GM18951 (cell line): Measurements from ENCODE around the gene CAMK1D.

Experiments used
- POLR2A ChIP-seq: IDR thresholded peaks from 4 replicates; pipeline ENCODE4 v1.6.1; 2011; ENCODE audit warnings: mild to moderate bottlenecking; ENCODE audit not compliant: insufficient read length, insufficient read depth; ENCODE audit errors: extremely low read depth
- in situ Hi-C: fragments of 300-500 bp; cut with MboI; formaldehyde crosslinking; loops from one replicate; pipeline ENCODE4 v1.12.0; 2022; ENCODE audit warnings: low sequenced_read_pairs, mixed read lengths, inconsistent platforms; ENCODE audit not compliant: unreplicated experiment

The CAMK1D gene

GRCh38 chr10:12367272-12367671 is 17.9 kb downstream of the CAMK1D start:
- in situ Hi-C loops = no loop called here
- no peak for TF ChIP-seq POLR2A

DNA sequence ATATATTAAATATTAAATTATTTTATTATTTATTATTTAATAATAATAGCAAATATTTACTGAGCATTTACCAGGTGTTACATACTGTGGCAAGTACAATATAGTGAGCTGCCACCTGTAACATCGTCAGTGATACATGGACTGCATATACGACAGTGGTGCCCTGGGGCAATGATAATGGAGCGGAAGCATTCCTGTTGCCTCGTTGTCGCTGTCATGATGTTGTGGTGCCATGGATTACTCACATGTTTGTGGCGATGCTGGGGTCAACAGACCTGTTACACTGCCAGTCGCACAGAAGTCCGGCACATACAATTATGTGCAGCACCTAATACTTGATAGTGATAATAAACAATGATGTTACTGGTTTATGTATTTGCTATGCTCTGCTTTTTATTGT is 20.6 kb downstream of the CAMK1D start:
- no peak for TF ChIP-seq POLR2A
- in situ Hi-C loops = no loop called here

- in situ Hi-C loops = no loop called here
- TF ChIP-seq POLR2A = no peak
These were observed 23.5 kb downstream of the CAMK1D start for GRCh38 chr10:12372846-12373245.

DNA sequence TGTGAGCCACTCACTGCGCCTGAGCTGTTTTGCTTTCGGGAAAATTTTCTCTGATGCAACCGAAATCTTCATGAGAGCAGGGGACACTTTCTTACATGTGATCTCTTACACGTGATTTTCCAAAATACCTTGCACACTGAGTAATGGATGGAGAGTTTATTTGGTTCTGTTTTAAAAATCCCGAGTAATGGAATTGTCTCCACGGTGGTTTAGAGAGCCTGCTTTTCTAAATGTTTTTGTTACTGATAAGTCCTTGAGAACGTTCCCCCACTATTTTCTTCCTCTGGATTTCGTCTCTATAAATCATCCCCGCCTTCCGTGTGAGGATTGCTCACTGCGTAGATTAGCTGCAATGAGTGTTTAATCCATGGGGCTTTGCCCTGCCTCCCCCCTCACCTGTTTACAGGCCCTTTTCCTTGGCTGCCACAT is 25.7 kb downstream of the CAMK1D start:
- in situ Hi-C loops = no loop called here
- no peak for TF ChIP-seq POLR2A

DNA sequence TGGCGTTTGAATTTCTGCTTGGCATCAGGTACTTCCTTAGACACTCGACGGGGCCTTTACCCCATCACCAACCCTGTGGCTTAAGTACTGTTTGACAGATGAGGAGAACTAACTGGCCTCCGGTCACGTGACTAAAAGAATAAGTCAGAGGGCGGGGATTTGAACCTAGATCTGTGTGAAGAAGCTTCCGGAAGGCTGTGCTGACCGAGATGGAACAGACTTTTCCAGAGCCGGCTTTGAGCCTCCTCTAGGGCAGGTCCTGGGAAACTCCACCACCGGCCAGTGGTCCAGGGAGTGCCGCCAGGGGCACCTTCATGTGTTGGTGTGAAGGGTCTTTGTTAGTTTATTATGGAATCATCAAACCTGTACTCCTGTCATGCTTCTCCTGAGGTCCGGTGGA is 26.9 kb downstream of the CAMK1D start:
- TF ChIP-seq POLR2A = no peak
- in situ Hi-C loops = no loop called here

- TF ChIP-seq POLR2A = no peak
- in situ Hi-C loops = no loop called here
These were observed 28.4 kb downstream of the CAMK1D start for GRCh38 chr10:12377658-12378290.

GRCh38 chr10:12380999-12381398 is 31.7 kb downstream of the CAMK1D start:
- no peak for TF ChIP-seq POLR2A
- in situ Hi-C loops = no loop called here

DNA sequence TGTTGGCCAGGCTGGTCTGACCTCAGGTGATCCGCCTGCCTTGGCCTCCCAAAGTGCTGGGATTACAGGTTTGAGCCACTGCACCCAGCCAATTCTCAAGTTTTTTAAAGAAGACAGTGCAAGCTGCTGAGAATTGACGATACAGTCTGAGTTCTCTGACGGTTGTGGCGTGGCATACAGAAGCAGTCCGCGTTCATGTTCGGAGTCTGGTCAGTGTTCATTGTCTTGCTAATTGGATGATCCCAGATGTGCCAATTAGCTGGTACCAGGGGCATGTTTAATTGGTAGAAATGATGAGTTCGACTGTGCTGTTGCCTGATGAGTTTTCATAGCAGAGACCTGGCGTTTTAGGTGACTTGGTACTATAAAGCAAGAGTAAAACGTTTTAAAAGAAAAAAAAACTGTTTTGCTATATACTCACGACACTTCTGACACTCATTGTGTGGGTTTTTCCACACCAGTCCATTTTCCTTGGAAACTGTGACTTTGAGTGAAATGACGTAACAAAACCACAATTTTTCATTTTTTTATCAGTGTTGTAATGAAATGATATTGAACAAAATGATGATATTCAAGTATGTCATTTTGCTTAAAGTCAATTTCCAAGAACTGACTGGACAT is 32.3 kb downstream of the CAMK1D start:
- in situ Hi-C loops = no loop called here
- TF ChIP-seq POLR2A = no peak

DNA sequence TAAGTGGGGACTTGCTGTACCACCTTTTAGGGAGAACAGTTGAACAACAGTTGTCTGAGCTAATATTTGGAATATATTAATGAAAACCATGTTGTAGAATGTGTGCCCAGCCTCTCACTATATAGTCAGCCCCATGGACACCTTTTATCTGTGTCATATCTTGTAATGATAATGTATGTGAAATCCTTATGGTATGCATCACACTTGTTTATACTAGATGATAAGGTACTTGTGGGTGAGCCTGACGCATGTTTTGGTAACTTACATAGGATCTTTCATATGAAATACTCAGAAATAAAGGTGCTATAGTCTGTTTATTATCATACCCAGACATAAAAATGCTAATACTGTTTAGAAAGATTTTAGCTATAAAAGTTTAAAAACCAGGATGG is 32.8 kb downstream of the CAMK1D start:
- TF ChIP-seq POLR2A = no peak
- in situ Hi-C loops = no loop called here

DNA sequence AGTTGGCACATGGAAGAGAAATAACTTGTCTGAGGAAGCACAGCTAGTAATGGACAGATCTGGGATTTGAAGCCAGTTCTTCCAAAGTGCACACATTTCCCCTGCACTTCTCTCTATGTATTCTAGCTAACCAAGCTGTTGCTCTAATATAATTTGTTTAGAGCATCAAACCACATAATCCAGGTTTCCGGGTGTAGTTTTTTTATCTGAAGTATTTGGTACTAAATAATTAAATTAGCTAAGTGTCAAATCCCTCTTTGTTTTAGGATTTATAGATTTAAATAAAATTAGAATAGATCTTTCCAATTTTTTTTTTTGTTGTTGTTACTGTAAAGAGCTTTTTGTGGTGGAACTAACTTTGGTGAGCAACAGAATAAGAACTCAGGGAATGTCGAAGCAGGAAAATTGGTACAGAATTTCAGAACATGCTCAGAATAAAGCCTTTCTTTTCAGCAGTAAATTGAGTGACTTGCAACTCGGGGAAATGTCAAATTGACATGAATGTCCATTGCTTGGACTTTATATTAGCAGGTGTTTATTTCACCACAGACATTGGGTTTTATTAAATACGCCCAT is 33.7 kb downstream of the CAMK1D start:
- in situ Hi-C loops = no loop called here
- no peak for TF ChIP-seq POLR2A

- in situ Hi-C loops = no loop called here
- TF ChIP-seq POLR2A = no peak
These were observed 35.6 kb downstream of the CAMK1D start for GRCh38 chr10:12384906-12385305.

DNA sequence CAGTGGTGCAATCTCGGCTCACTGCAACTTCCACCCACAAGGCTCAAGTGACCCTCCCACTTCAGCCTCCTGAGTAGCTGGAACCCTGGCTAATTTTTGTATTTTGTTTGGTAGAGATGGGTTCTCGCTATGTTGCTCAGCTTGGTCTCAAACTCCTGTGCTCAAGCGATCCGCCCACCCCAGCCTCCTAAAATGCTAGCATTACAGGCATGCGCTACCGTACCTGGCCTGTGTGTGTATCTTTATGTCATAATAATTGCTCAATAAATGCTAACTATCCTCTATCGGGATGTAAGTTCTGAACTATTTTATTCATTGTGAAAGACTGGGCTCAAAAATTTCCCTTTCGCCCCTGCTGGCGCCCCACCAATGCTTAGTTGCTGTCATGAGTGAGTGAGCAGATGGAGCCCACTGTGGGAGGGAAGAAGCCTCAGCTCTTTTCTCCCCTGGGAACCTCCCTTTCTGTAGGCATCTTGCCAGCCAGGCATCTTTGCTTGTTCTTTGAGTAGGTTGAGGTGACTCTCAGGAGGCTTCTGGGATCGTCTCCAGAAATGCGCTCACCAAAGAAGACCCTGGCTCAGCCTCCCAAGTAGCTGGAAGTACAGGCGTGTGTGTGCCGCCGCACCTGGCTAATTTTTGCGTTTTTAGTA is 38.3 kb downstream of the CAMK1D start:
- no peak for TF ChIP-seq POLR2A
- in situ Hi-C loops = no loop called here

DNA sequence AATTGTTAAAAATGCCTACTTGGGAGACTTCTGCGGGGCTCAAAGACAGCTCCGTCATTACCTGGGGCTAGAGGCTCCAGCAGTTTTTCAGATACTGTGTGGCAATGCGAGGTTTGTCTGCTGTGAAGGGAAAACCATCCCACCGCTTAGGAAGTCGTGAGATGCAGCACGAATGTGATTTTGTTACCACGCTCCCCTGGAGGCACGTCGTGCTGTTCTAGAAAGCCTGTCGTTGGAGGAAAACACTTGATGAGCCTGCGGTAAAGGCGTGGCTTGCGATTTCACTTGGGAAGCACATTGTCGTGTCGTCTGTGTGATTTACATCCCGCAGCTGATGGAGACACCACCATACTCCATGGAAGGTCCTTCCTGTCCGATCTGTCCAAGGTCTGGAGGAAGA is 39.3 kb downstream of the CAMK1D start:
- in situ Hi-C loops = no loop called here

DNA sequence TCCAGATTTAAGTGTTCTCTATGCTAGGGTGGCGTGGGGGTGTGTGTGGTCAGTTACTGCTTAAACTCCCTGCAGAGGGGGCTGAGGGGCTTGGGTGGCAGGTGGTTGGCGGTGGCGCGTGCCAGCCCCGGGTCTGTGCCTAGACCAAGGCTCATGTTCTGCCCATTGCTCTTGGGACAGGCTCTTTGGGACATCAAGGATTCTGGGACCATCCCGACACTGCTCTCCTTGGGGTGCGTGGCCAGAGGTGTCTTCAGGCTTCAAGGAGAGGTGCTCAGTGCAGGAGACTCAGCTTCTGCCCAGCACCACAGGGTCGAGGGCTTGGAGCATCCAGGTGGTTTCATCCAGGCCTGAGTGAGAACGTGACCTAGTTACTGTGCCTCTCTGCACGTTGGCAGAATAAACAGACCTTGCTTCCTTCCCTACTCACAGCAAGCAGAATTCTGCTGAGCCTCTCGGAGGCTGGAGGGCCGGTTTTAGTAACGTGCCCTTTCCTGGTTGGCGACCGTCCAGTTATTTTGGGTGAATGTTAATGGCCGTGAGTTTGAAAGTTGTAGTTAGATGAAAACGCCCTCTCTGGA is 39.9 kb downstream of the CAMK1D start:
- in situ Hi-C loops = no loop called here
- TF ChIP-seq POLR2A = no peak

More for the DNA sequence above, 39.3 kb downstream of the CAMK1D start:
- TF ChIP-seq POLR2A = no peak

- TF ChIP-seq POLR2A = no peak
- in situ Hi-C loops = no loop called here
These were observed 41.4 kb downstream of the CAMK1D start for GRCh38 chr10:12390733-12391132.
